SKM-1 treated with dmso at 0.1 percent for 144 hours (cell line): ENCODE measurements around the gene PDX1.

ENCODE experiments used
- DNase-seq: peaks from one replicate; lab custom pipeline; 2025; ENCODE audit not compliant: unreplicated experiment; lab: John Stamatoyannopoulos, UW

Gene PDX1

GRCh38 chr13:27919934-27920676 is at the start of gene PDX1:
PDX1 (plus strand) TSS chr13:27920000; CDS start chr13:27920139, 139 bp downstream.
- DNase-seq = no peak

- DNase-seq = no peak
Measured at GRCh38 chr13:27878274-27878673, 41.5 kb upstream of the PDX1 start.

- no peak for DNase-seq
Measured at GRCh38 chr13:27889471-27889870, 30.3 kb upstream of the PDX1 start.

GRCh38 chr13:27896726-27897125 is 23.1 kb upstream of the PDX1 start:
- no peak for DNase-seq

GRCh38 chr13:27904719-27905118 is 15.1 kb upstream of the PDX1 start:
- DNase-seq = no peak

GRCh38 chr13:27905650-27906049 is 14.2 kb upstream of the PDX1 start:
- DNase-seq = no peak

- DNase-seq = no peak
Measured at GRCh38 chr13:27907121-27907787, 12.5 kb upstream of the PDX1 start.

- DNase-seq = no peak
Measured at GRCh38 chr13:27909378-27909777, 10.4 kb upstream of the PDX1 start.

GRCh38 chr13:27911521-27911920 is 8.3 kb upstream of the PDX1 start:
- no peak for DNase-seq

- no peak for DNase-seq
Measured at GRCh38 chr13:27913160-27913559, 6.6 kb upstream of the PDX1 start.

- DNase-seq = no peak
Measured at GRCh38 chr13:27915301-27916207, 4.2 kb upstream of the PDX1 start.

- no peak for DNase-seq
Measured at GRCh38 chr13:27917121-27917947, 2.5 kb upstream of the PDX1 start.

- no peak for DNase-seq
Measured at GRCh38 chr13:27918041-27918917, 1.5 kb upstream of the PDX1 start.

- DNase-seq = no peak
Measured at GRCh38 chr13:27918918-27919658, 712 bp upstream of the PDX1 start.

GRCh38 chr13:27919659-27919933 is 204 bp upstream of the PDX1 start:
- DNase-seq = no peak

GRCh38 chr13:27920677-27921420 is 1.0 kb downstream of the PDX1 start:
- no peak for DNase-seq

GRCh38 chr13:27921421-27921960 is 1.7 kb downstream of the PDX1 start:
- DNase-seq = no peak
